Right lung (tissue), 5 donors: Measurements from ENCODE around the gene ADAMTS2. TPM values are rescaled to one million over a fixed set of nuclear protein-coding genes. Genes with fewer than 3 reads are reported as not detected.
"Not testable (repeated sequence)": the region's sequence is repeated elsewhere in the genome, so short reads cannot be mapped to it uniquely, and the experiment has no call there.

Experiments used
- DNase-seq, 2 donors: peaks; one replicate each; pipeline ENCODE4 v3.0.0-alpha.2; 2013
- polyA plus RNA-seq, 5 donors: library from polyadenylated mRNA; unstranded; fragments of 120-200 nt; gene quantifications; one replicate each; pipeline versions ENCODE4 v1.2.1 to v1.2.3, GENCODE V29; 2013; ENCODE audit warnings: inconsistent platforms in 1 of 5, low replicate concordance in 1 of 5; ENCODE audit not compliant: insufficient read length in 5 of 5, insufficient read depth in 1 of 5

ADAMTS2 gene
- polyA plus RNA-seq, 5 donors: 27.7 to 44.9 (median 31.5) TPM

GRCh38 chr5:179283908-179284307 lies 61.4 kb downstream of the ADAMTS2 start:
- not testable (repeated sequence) for DNase-seq

GRCh38 chr5:179281694-179282093 lies 63.6 kb downstream of the ADAMTS2 start:
- no peak for DNase-seq

DNA sequence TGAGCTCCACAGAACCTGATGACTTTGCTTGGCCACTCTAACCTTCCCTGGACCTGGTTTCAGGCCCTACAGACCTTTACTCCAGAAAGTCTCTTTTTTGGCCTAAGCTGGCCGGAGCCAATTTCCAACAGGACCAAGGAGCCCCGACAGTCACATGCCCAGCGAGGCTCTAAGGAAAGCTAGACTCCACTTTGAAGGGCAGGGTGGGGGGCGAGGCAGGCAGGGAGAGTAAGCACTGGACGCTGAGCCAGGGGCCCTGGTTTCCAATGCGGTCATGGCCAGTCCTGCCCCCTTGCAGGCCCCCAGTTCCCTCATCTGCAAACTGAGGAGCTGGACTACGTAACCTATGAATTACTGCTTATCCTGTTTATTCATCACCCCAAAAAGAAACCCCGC lies 65.2 kb downstream of the ADAMTS2 start:
- no peak for DNase-seq

DNA sequence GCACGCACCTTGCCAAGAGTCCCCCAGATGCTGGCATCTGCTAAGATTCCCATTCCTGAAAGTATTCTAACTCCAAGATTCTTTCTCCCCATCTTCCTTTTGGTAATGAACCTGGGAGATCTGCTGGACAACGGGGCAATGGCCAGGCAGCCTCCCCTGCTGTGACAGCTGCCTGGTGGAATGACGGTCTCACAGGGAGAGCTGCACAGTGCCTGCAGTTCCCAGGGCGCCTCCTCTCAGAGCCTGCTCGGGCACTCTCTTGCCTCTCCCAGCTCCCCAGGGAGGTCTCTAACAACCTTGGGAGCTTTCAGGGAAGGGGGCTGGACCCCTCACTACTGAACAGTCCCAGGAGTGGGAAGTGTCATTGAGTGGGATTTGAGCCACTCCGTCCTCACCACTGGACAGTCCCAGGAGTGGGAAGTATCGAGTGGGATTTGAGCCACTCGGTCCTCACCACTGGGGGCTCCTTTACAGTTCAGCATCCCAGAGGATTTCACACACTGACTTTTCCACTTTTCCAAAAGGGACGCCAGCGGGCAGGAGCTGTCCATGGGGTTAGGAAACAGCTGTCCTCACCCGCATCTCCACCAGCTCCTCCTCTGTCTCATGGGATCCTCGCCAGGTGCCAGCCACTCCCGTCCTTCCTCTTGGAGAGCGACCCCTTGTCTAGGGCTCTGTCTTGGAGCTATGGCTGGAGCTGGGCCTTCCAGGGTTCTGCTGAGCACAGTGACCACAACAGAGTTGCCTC lies 65.7 kb downstream of the ADAMTS2 start:
- no peak for DNase-seq

DNA sequence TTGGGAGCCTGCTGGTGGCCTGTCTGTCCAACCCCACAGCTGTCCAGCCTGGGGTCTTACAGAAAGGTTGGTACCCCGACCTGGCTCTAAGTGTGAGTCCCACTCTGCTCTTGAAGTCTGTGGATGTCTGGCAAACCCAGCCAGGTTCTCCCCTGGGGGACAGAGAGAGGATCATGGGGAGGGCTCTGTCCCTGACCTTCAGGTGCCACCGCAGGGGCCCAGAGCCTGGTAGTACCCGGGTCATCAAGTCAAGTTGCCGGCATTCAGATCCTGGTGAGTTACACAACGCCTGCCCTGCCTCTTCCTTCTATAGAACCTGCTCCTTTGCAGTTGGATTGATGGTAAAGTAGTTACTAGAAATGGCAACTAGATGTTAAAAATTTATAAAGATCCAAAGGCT lies 66.7 kb downstream of the ADAMTS2 start:
- DNase-seq: no peak

DNA sequence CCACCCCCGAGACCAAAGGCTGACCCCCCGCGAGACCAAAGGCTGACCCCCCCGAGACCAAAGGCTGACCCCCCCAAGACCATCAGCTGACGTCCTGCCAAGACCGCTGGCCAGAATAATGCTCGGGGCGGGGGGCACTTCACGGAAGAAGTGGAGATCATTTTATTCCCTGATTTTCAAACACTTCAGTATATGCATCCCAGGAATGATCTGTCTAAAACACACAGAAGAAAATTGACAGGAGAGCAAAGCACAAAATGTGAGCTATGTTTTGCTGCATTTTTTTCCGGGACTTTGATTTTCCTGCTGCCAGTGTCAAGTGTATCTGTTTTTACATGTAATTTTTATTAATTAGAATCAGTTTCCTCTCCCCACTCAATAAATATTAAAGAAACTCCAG lies 67.1 kb downstream of the ADAMTS2 start:
- no peak for DNase-seq

DNA sequence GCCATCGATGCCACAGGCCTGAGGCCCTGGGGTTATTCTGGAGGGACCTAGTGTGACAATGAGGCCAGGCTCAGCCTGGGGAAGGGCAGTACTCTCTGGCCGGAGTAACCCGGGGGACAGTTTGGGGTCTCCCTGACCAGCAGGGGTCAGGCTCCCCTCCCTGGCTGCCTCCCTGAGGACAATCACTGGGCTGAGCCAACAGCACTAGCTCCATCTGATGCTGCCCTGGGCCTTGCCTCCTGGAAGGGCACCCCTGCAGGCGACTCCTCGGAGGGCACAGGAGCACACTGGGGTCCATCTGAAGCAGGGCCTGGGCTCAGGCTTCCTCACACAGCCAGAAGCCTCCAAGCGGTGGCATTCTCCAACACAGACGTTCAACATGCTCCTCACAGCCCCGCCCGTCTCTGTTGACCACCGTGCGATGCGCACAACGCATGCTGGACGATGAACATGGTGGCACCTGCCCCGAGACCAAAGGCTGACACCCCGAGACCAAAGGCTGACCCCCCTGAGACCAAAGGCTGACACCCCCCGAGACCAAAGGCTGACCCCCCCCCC lies 68.3 kb downstream of the ADAMTS2 start:
- no peak for DNase-seq

DNA sequence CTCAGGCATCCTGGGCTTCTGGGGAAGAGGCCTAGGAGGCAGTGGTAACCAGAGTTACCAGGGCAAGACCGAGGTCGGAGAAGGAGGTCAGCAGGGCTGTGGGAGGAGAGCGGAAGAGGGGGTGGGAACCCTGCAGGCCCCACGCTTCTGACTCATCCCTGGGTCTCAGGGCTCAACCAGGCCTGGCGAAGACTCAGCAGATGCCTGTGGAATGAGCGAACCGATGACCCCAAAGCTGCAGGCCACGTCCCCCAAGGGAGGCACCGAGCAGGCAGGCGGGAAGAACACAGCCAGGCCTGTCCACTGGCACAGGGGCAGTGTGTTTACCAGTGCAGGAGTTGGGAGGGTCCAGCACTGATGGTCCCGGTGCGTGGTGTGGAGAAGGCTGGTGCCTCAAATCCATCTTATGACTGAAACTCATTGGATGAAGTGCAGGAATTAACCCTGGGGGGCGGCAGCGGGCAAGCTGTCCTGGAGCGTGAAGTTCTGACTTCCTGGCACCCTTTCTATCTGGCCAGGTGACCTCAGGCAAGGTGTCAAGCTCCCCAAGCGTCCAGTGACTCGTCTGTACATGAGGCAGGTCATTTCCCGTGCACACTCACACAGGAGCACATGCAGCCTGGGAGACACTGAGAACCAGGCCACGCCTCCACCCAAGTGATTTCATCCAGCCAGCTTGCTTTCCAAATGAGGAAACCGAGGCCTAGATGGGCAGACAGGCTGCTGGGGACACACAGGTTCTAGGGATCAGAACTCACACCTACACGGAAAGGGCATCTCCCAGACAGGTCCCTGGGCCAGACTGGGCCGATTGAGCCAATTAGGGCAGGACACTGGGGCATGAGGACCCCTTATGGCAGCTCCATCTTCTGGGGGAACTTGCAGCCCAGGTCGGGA lies 69.1 kb downstream of the ADAMTS2 start:
- no peak for DNase-seq

DNA sequence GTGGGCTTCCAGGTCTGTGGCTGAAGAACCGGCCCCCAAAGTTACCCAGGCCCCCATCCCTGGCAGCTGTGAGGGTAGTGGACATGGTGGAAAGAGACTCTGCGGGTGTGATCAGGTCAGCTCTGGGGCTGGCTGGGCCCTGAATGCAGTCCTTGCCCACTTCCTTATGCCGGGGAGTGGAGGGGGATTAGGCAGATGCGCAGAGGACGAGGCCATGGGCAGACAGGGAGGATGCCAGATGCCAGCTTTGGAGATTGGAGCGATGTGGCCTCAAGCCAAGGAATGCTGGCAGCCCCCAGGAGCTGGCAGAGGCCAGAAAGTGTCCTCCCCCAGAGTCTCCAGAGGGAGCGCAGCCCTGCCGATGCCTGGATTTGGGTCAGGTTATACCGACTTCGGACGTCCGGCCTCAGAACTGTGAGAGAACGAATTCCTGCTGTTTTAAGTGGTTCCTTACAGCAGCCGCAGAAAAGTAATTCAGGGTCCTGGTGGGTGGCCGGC lies 69.8 kb downstream of the ADAMTS2 start:
- DNase-seq: peak in 1 of 2 donors; percentile 39

DNA sequence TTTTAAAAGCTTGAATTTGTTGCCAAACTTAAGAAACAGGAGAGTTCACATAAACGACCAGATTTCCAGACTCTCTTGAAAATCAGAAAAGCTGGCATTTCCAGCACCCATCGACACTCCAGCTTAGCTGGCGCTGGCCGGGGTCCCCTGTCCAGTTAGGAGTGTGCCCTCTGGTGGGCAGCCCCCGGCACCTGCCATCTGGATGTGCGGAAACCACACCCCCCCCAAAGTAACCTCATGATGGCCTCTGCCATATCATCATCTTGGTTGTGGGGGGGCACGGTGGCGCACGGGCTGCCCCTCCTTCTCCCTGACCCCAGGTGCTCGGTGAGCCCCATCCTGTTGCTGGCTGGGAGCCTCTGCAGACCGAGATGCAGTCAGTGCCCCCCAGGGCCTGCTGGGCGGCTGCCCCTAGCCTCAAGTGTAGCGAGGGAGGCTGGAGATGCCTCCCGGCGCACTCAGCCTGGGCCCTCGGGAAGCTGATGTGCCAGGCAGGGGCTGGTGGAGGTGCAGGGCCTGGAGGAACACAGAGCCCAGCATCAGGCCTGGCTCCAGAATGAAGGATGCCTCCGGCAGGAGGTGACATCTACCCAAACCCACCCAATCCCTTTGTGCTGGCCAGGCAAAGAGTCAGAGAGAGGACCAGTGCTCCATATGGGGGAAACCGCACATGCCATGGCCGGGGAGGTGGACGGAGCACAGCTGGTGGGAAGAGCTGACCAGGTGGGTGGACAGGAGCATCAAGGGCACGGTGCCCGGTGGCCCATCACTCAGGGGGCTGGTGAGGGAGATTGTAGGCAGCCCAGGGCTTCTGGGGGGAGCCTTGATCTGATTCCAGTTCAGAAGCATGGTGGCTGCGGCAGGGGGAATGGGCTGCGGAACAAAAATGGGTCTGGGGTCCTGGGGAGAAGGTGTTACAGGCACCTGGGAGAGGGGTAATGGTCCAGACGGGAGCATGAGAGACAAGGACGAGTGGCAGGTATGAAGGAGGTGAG lies 70.6 kb downstream of the ADAMTS2 start:
- DNase-seq: no peak

DNA sequence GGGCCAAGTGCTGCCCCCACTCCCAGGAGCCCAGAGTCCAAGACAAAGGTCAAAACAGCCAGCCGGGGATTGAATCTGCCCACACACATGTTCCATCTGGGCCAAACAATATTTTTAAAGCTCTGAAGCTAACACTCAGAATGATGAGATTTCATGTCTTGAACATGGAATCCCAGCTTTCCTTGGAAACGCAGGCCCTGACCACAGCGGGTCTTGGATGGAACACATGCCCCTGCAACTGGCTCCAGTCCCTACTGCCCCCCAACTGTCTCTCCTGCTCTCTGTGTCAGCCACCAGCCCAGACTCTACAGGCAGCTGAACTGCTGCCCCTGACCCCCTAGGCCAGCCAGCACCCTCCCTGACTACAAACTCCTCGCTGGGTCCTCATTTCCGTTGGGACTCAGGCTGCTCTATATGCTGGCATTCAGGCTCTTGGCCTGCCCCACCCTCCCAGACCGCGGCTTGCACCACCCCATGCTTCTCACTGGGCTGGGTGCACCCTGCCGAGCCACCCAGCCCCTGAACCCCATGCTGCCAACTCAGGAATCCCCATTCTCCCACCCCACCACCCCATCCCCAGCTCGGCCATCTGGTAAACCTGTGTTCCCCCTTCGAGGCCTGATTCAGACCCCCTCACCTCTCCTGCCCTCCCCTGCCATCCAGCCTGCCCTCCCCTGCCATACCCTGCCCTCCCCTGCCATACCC lies 71.7 kb downstream of the ADAMTS2 start:
- DNase-seq: no peak

DNA sequence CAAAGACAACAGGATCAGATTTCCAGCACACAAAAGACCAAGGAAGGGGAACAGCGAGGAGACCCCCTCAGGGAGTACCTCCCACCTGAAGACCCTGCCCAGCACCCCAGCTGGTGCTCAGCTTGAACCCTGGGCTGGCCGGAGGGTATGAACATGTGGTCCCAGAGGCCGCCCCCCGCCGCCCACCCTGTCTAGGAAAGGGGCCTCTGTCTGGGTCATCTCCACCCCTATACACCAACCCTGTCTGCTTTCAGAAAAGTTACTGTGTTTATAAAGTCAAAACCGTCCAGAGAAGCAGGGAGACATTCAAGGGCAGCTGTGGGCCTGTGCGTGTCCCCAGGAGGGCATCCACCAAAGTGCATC lies 72.2 kb downstream of the ADAMTS2 start:
- no peak for DNase-seq

DNA sequence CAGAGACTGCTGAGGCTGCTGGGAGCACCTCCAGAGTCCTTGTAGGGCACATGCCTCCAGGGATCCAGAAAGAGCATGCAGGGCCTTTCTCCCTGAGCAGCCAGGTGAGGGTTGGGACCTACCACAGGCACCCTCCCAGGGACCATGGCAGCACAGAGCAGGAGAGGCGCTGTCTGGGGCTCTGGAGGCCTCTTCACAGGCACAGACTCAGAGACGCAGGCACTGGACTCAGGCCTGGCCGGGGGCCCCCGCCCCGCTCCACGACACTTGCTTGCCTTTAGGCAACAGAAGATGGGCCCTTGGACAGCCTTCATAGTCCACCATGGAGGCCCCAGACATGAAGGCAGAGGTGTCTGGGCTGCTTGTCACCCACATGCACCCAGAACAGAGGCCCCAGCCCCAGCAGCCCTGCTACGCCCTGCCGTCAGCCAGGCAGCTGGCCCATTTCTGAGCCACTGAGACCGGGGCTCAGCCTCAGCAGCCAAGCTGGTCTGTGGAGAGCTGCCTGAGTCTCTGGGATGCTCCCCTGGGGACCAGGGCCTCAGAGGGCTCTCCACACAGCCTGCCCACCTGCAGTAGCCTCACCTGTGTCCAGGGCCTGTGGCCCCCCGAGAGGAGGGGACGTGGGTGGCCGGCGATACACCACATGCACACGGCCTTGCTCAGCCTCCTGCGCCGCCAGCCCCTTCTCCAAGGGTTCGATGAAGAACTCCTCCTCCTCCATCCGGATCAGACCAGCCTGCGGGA lies 72.8 kb downstream of the ADAMTS2 start:
- no peak for DNase-seq

DNA sequence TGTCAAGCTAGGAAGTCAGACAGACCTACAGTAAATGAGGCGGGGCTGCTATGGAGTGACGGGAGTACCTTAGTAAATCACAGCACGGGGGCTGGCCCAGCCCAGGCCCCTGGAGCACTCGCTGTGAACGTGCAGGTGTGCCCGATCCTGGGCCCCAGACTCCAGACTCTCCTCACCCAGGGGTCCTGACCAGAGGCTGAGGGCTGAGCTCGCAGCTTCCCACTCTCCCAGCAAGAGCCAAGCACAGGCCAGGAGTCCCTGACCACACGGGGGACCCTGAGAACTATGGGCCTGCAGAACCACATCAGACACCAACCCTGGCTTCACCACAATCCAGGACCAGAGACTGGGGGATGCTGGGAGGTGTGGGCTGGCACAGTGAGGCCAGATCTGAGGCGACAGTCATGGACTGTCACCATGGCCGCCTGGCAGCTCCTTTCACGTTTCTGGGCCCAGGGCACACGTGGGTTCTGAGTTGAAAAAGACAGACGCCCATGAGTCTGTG lies 73.4 kb downstream of the ADAMTS2 start:
- no peak for DNase-seq

GRCh38 chr5:179271428-179271734 lies 73.9 kb downstream of the ADAMTS2 start:
- no peak for DNase-seq

DNA sequence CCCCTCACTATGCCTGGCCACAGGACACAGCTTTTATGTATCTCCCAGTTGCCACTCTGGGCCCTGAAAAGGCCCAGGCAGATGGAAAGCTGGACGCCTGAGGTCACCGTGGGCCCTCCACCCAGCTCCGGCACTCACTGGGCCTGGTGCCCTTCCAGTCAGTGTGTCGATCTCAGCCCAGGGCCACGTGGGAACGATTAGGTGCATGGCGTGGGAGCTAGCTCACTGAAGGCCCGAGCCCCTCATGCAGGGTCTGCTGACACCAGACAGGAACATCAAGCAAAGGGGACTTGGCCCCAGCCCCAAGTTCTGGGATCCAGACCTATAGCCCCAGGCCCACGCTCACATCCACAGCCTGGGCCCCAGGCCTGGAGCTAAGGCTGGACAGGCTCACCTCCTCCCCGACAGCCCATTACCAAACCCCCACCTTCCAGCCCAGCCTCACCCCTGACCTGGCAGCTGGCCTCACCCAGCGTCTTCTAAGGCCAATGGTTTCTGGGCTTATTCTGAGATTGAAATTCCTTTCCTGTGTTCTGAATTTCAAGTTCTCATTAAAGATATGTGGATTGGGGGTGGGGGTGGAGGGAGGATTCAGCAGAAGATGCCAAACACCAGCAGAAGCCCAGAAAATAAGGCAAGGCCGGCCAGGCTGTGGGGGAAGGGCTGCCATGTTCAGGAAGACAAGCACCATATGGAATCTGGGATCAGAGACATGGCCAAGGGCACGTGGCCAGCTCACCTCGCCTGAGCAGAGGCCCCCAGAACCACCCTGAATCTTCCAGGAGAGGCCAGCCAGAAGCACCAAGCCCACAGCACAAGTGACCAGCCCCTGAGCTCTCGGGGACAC lies 74.5 kb downstream of the ADAMTS2 start:
- DNase-seq: peak; percentile 89 to 90

DNA sequence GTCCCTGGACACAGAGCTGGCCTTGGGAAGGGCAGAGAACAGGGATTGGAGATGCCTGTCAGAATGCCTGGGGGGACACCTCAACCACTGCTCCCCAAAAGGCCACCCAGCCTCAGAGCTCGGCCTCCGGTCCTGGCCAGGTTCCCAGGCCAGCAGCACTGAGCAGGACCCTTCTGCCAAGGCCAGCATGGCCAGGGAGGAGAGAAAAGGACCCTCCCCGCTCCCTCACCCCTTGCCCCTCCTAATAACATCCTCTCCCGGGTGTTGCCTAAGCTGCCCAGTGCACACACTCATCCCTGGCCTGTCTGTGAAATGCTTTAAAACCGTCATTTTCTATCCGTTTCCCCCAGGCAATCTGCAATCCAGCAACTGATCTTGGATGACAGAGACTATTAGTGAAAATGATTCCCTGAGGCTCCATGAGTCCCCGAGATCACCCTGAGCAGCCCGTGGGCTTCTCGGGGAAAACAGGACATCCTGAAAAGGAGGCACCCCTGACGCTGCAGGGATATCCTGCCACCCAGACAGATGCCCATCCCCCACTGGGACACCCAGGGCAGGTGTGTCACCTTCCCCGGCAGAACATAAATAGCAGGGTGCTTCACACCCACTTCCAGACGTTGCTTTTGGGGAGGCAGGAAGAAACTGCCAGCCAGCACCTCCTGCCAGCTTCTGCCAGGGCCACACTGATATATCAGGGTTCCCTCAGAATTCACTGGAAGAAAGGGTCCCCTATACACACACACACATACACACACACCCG lies 75.3 kb downstream of the ADAMTS2 start:
- no peak for DNase-seq
